ENCODE data around the gene EVL. TPM values are rescaled to one million over a fixed set of nuclear protein-coding genes. Genes with fewer than 3 reads are reported as not detected.

Gene EVL
- total and polyA plus RNA-seq, 10 of the 15 experiments (the other 5 are each of a cell fraction or from before 2014, with no cell fraction given), result 11.9 to 341 (median 89.8) TPM

DNA sequence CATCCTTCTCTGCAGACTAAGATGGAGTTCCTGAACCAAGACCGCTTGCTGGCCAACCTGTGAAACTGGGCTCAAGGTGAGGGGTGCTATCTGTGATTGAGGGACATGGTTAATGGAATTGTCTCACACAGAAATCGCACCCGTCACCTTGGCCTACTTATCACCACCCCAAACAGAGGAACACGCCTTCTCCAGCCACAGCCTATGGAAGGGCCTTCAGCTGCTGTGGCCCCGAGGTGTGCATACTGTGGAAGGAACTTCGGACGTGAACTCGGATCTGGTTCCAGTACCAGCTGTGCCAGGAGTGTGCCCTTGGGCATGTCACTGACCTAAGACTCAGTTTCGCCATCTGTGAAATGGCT lies 44.4 kb downstream of the EVL start:
- H4K20me1 ChIP-seq (ENCODE audit: control insufficient read depth, insufficient read depth), result no peaks in the 10 kb centered on the region
- SMC1A ChIA-PET (ENCODE audit: uncharacterized antibody, unreplicated experiment), result interaction anchor here (1.1 to 2.4 kb wide), 2 partner anchors 39 to 52 kb away, joined by 3 to 25 read pairs; no protein-coding TSS in a partner anchor
- peaks cover 24 to 42% of the 10 kb centered on the region in 2 experiments for H3K36me3 ChIP-seq (ENCODE audit: control insufficient read depth in 2 of 2, insufficient read depth in 2 of 2, low read length in 1 of 2)
- DNase-seq (ENCODE audit: low read depth, low spot score) (no peak), FAIRE-seq (peak; percentile 59), ATAC-seq (no peak)
- H3K27me3 ChIP-seq (replicated peaks in 1 of 2; ENCODE audit: control insufficient read depth in 2 of 2, insufficient read depth in 2 of 2, low read length in 1 of 2), result no peaks in the 10 kb centered on the region
- H3K4me1 ChIP-seq (ENCODE audit: control insufficient read depth, insufficient read depth, low read length), result no peaks in the 10 kb centered on the region
- no peak overlapping the region for H2AFZ ChIP-seq (ENCODE audit: control insufficient read depth, low read depth, low read length)
- no peak overlapping the region for H3K27ac ChIP-seq (ENCODE audit: control insufficient read depth, insufficient read depth)
- H3K79me2 ChIP-seq (ENCODE audit: control insufficient read depth, insufficient read depth, low read length), result peaks cover 2% of the 10 kb centered on the region
- no peak overlapping the region for H3K4me3 ChIP-seq
- no peak overlapping the region for H3K4me2 ChIP-seq (ENCODE audit: control insufficient read depth, insufficient read depth)
- no peak overlapping the region for H3K9ac ChIP-seq (ENCODE audit: control insufficient read depth, insufficient read depth, low read length)
- no peaks in the 10 kb centered on the region for H3K9me3 ChIP-seq (replicated peaks; ENCODE audit: control insufficient read depth, insufficient read depth, low read length)
- in situ Hi-C loops (cut with MboI) (no loop called here), intact Hi-C loops (cut with micrococcal nuclease; ENCODE audit: unreplicated experiment) (loop anchor here (5.0 kb wide), 1 partner anchor 83 kb away; no protein-coding TSS in a partner anchor)
- no peak for TF ChIP-seq SP1 (IDR thresholded peaks at IDR 0.05; ENCODE audit: low read depth, low read length)
- TF ChIP-seq RBBP5 (conservative IDR thresholded peaks at IDR 0.05), result no peak
- TF ChIP-seq CUX1 (IDR thresholded peaks at IDR 0.05; ENCODE audit: insufficient replicate concordance, low read depth, low read length), result no peak
- TF ChIP-seq, protein P1, sequence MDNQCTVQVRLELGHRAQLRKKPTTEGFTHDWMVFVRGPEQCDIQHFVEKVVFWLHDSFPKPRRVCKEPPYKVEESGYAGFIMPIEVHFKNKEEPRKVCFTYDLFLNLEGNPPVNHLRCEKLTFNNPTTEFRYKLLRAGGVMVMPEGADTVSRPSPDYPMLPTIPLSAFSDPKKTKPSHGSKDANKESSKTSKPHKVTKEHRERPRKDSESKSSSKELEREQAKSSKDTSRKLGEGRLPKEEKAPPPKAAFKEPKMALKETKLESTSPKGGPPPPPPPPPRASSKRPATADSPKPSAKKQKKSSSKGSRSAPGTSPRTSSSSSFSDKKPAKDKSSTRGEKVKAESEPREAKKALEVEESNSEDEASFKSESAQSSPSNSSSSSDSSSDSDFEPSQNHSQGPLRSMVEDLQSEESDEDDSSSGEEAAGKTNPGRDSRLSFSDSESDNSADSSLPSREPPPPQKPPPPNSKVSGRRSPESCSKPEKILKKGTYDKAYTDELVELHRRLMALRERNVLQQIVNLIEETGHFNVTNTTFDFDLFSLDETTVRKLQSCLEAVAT (IDR thresholded peaks at IDR 0.05), result no peak
- no peak for TF ChIP-seq TBL1XR1 (IDR thresholded peaks at IDR 0.05; ENCODE audit: low read depth, low read length)
- TF ChIP-seq MTA3 (IDR thresholded peaks at IDR 0.05; ENCODE audit: borderline replicate concordance, low read length), result no peak
- TF ChIP-seq ZNF24 (IDR thresholded peaks at IDR 0.05), result no peak
- TF ChIP-seq PML (IDR thresholded peaks at IDR 0.05; ENCODE audit: low read length), result no peak
- no peak for TF ChIP-seq ZSCAN29 (IDR thresholded peaks at IDR 0.05)
- no TSS peak for BruUV-seq (replicated peaks)
- RAD21 ChIA-PET (ENCODE audit: unreplicated experiment), result interaction anchor here (2.9 kb wide), 1 partner anchor 38 kb away, joined by 44 read pairs; no protein-coding TSS in a partner anchor
- POLR2A ChIA-PET, result no interaction called here
- 97% methylated on average over 9 of the region's 9 CpGs for WGBS (ENCODE audit: insufficient coverage, insufficient replicate concordance, low lambda C conversion rate, missing lambda C conversion rate)
- CTCF ChIA-PET, result interaction anchor here (1.1 to 6.8 kb wide), 8 partner anchors 29 to 127 kb away, joined by 3 to 130 read pairs (median 30); partner anchors contain the start of gene EVL

Measured in GM12878 (cell line).